SH-SY5Y (cell line): ENCODE data around the gene CLEC1A.

Experiments used
- GATA2 ChIP-seq: IDR thresholded peaks from 2 replicates; pipeline ENCODE4 v1.6.1; 2011; ENCODE audit warnings: mild to moderate bottlenecking, low read depth, low read length
- GATA3 ChIP-seq: IDR thresholded peaks from 2 replicates; pipeline ENCODE4 v1.6.1; 2011; ENCODE audit warnings: low read depth, mild to moderate bottlenecking, low read length, moderate library complexity

- TF ChIP-seq GATA2 (no peak), GATA3 (no peak)
These were observed 27.6 kb upstream of the CLEC1A start for GRCh38 chr12:10126413-10126812.
